Psoas muscle (tissue), 8 donors: Measurements from ENCODE around the gene TIMP2. TPM values are rescaled to one million over a fixed set of nuclear protein-coding genes. Genes with fewer than 3 reads are reported as not detected.
"Not testable (repeated sequence)": the region's sequence is repeated elsewhere in the genome, so short reads cannot be mapped to it uniquely, and the experiment has no call there.

ENCODE experiments used
- ATAC-seq, 4 donors: fragments of 200-7000 bp; cut with Tn5 transposase; one replicate each; pipeline ENCODE4 v1.9.1; 2020; ENCODE audit warnings: moderate library complexity in 3 of 4, mild to moderate bottlenecking in 2 of 4
- DNase-seq, 2 donors: peaks; one replicate each; pipeline ENCODE4 v3.0.0-alpha.2; 2020
- H3K27ac ChIP-seq: fragments of 200-600 bp; one replicate; pipeline ENCODE4 v1.8.0; 2022
- H3K27me3 ChIP-seq, 3 donors: fragments of 200-600 bp in 1 of 3; one replicate each; pipeline versions ENCODE4 v1.6.1 to v1.8.0; 2013 to 2022; ENCODE audit warnings: low read length in 2 of 3, mild to moderate bottlenecking in 2 of 3, moderate library complexity in 1 of 3; ENCODE audit not compliant: insufficient read depth in 3 of 3
- H3K36me3 ChIP-seq, 2 donors: fragments of 200-600 bp in 1 of 2; one replicate each; pipeline versions ENCODE4 v1.6.1 to v1.8.0; 2013 to 2022; ENCODE audit warnings: low read depth in 1 of 2, mild to moderate bottlenecking in 1 of 2, moderate library complexity in 1 of 2; ENCODE audit not compliant: insufficient read depth in 1 of 2
- H3K4me1 ChIP-seq: fragments of 200-600 bp; one replicate; pipeline ENCODE4 v1.8.0; 2022
- H3K4me3 ChIP-seq: fragments of 200-600 bp; one replicate; pipeline ENCODE4 v1.8.0; 2022; ENCODE audit warnings: mild to moderate bottlenecking
- H3K9me3 ChIP-seq: fragments of 200-600 bp; one replicate; pipeline ENCODE4 v1.8.0; 2022
- WGBS, 3 donors: extraction: QIAGEN DNeasy Blood & Tissue Kit; methylation state at CpG; one replicate each; pipeline versions ENCODE4 v1.1.6 to v1.1.7; 2013; 5-methylcytosine and 5-hydroxymethylcytosine counted together
- intact Hi-C, 2 donors: fragments of 100-400 bp; cut with DNase I; formaldehyde crosslinking; loops; one replicate each; pipeline versions ENCODE4 v1.11.0 to v1.14.2; 2022
- polyA plus RNA-seq, 3 donors: library from polyadenylated mRNA; stranded (reverse); fragments of 200-250 nt; gene quantifications; one replicate each; pipeline ENCODE4 v1.2.3, GENCODE V29; 2013
- total RNA-seq, 4 donors: library from RNA; stranded (reverse); fragmentation: NEBNext Ultra II Directional in 2 of 4; extraction: Animal tissue kit (Norgen Biotek cat#: 25700) in 2 of 4; gene quantifications; one replicate each; pipeline versions ENCODE4 v1.2.1 to v1.2.4, GENCODE V29; 2021 to 2023
- TF ChIP-seq, protein P1 (sequence below): fragments of 200-600 bp; IDR thresholded peaks from one replicate; pipeline ENCODE4 v1.8.0; 2022; ENCODE audit warnings: antibody characterized with exemption
- donor health status: healthy with polysubstance abuse.
- donor health status: DM: no; HTN: no; CAD: no; lungs with moderate emphysema.
- donor health status: Bipolar disorder and iron deficiency.
- donor health status: healthy.
- donor health status: DM: yes; HTN: yes; CAD: no.
- donor health status: DM: no; HTN: no; CAD: no.
- donor health status: DM: no; HTN: no; CAD: no.
- donor health status: DM: yes; HTN: yes; CAD: no.

TIMP2 gene
- total and polyA plus RNA-seq, 7 donors = 10.3 to 53.6 (median 18.5) TPM

DNA sequence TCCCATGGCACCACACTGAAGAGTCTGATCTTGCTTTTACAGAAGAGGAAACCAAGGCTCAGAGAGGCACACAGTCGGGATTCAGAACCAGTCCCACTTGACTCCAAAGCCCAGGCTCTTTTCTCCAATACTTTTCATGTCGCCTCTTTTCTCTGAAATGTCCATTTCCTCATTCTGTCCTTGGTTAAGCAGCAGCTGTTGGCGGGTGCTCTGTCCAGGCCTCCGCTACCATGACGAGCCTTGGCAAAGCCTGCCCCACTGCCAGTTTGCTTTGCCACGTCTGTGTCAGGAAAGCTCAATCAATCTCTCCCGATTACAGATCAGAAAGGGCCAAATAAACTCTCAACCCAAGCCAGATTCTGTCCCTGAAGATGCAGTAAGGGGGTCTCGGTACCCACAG, 13.1 kb downstream of the TIMP2 start:
- TF ChIP-seq, protein P1, sequence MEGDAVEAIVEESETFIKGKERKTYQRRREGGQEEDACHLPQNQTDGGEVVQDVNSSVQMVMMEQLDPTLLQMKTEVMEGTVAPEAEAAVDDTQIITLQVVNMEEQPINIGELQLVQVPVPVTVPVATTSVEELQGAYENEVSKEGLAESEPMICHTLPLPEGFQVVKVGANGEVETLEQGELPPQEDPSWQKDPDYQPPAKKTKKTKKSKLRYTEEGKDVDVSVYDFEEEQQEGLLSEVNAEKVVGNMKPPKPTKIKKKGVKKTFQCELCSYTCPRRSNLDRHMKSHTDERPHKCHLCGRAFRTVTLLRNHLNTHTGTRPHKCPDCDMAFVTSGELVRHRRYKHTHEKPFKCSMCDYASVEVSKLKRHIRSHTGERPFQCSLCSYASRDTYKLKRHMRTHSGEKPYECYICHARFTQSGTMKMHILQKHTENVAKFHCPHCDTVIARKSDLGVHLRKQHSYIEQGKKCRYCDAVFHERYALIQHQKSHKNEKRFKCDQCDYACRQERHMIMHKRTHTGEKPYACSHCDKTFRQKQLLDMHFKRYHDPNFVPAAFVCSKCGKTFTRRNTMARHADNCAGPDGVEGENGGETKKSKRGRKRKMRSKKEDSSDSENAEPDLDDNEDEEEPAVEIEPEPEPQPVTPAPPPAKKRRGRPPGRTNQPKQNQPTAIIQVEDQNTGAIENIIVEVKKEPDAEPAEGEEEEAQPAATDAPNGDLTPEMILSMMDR = no peak
- H3K4me3 ChIP-seq = no peak overlapping the region
- H3K27me3 ChIP-seq = no peaks in the 10 kb centered on the region
- H3K27ac ChIP-seq = no peak overlapping the region
- H3K4me1 ChIP-seq = no peaks in the 10 kb centered on the region
- DNase-seq (peak in 1 of 2 donors; percentile 50), ATAC-seq (no peak)
- intact Hi-C loops = no loop called here
- 48 to 62% (median 49%) methylated on average over 8 of the region's 8 CpGs for WGBS, 3 donors
- no peaks in the 10 kb centered on the region for H3K36me3 ChIP-seq
- no peaks in the 10 kb centered on the region for H3K9me3 ChIP-seq

DNA sequence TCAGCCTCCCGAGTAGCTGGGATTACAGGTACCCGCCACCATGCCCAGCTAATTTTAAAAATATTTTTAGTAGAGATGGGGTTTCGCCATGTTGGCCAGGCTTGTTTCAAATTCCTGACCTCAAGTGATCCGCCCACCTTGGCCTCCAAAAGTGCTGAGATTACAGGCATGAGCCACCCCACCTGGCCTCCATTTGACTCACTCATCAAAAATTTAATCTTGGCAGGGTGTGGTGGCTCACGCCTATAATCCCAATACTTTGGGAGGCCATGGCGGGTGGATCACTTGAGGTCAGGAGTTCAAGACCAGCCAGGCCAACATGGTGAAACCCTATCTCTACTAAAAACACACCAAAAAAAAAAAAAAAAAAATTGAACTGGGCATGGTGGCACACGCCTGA, 13.6 kb downstream of the TIMP2 start:
- H3K9me3 ChIP-seq, DNase-seq, H3K4me1 ChIP-seq, intact Hi-C loops, H3K27me3 ChIP-seq, H3K36me3 ChIP-seq, ATAC-seq, H3K27ac ChIP-seq, H3K4me3 ChIP-seq: not testable (repeated sequence)
- WGBS, 3 donors = 72 to 85% (median 81%) methylated on average over 7 of the region's 7 CpGs

DNA sequence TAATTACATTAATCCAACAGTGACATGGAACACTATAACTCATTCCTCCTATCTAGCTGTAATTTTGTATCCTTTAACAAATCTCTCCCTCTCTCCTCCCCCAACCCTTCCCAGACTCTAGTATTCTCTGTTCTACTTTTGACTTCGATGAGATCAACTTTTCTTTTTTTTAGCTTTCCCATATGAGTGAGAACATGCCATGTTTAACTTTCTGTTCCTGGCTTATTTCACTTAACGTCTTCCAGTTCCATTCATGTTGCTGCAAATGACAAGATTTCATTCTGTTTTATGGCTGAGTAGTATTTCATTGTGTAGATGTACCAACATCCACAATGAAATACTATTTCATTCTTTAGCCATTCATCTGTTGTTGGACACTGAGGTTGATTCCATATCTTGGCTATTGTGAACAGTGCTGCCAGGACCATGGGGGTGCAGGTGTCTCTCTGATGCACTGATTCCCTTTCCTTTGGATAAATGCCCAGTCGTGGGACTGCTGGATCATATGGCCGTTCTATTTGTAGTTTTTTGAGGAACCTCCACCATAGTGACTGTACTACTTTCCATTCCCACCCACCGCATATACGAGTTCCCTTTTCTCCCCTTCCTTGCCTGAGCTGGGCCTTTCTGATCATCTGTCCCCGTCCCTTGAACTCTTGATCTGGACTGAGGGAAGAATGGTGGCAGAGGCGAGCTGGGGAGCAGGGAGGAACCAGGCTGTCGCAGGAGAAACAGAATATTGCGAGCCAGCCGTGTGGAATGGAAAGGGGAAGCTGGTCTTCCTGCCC, 14.5 kb downstream of the TIMP2 start:
- ATAC-seq (no peak), DNase-seq (no peak)
- Histone ChIP-seq H3K27me3 (no peaks in the 10 kb centered on the region), H3K9me3 (no peaks in the 10 kb centered on the region), H3K36me3 (no peaks in the 10 kb centered on the region), H3K27ac (no peak overlapping the region), H3K4me3 (no peak overlapping the region), H3K4me1 (no peaks in the 10 kb centered on the region)
- 76 to 83% (median 82%) methylated on average over 11 of the region's 11 CpGs for WGBS, 3 donors
- intact Hi-C loops = no loop called here
- TF ChIP-seq, protein P1 = no peak

DNA sequence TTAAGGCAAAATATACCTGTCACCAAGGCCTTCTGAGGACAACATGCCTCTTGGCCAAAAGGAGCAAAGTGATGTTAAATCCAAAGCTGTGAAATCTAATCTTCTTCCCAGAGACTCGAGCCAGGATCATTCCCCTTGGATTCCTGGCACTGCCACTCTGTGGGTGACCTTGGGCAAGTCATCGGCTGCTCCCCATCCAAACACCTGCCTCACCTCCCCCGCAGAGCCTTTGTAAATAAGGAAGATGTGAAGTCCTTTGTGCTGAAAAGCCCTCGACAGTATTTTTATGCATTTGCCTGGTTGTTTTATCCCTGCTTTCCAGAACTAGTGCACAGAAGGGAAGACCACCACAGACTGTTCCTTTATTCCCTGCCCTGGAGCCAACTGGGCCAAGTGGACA, 16.8 kb downstream of the TIMP2 start:
- DNase-seq (no peak), ATAC-seq (no peak)
- Histone ChIP-seq H3K9me3 (no peaks in the 10 kb centered on the region), H3K36me3 (no peaks in the 10 kb centered on the region), H3K27ac (no peak overlapping the region), H3K4me1 (no peaks in the 10 kb centered on the region), H3K4me3 (no peak overlapping the region), H3K27me3 (no peaks in the 10 kb centered on the region)
- intact Hi-C loops = no loop called here
- TF ChIP-seq, protein P1 = no peak
- WGBS, 3 donors = 22 to 28% (median 23%) methylated on average over 4 of the region's 4 CpGs

DNA sequence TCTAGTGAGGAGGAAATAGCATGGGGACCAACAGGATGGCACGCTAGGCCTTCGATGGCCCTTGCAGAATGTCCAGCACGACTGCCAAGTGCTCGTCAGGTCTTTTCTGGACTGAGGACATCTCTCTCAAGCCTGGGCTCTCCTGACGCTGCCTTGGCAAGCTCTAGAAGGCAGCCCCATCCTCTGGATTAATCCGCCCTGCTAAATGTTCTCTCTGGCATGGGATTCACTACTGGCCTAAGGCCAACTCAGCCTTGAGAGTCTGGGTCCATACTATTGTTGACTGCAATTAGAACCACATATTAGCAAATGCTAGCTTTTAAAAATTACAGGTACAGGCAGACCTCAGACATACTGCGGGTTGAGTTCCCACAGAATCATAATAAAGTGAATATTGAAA, 19.6 kb downstream of the TIMP2 start:
- ATAC-seq = no peak
- H3K4me3 ChIP-seq = no peak overlapping the region
- no peak for DNase-seq
- TF ChIP-seq, protein P1 = no peak
- 73 to 79% (median 75%) methylated on average over 7 of the region's 7 CpGs for WGBS, 3 donors
- intact Hi-C loops = no loop called here
- no peaks in the 10 kb centered on the region for H3K27me3 ChIP-seq
- no peaks in the 10 kb centered on the region for H3K4me1 ChIP-seq
- H3K36me3 ChIP-seq = no peaks in the 10 kb centered on the region
- H3K9me3 ChIP-seq = no peaks in the 10 kb centered on the region
- no peak overlapping the region for H3K27ac ChIP-seq
